ENCODE measurements around the gene ROBO1. TPM values are rescaled to one million over a fixed set of nuclear protein-coding genes. Genes with fewer than 3 reads are reported as not detected.

Gene ROBO1
- total and polyA plus RNA-seq, 2 of the 8 experiments (the other 6 are each of a cell fraction or from before 2014, with no cell fraction given), result 51.4 to 91.0 TPM

- H2AFZ ChIP-seq (ENCODE audit: low read length), result no peak overlapping the region
- no peak overlapping the region for H2BK20ac ChIP-seq (ENCODE audit: low read length)
- H2AK5ac ChIP-seq (ENCODE audit: low read depth, low read length), result no peak overlapping the region
- no peaks in the 10 kb centered on the region for H3K27me3 ChIP-seq (replicated peaks in 1 of 4; ENCODE audit: control insufficient read depth in 3 of 4, extremely low read depth in 1 of 4, insufficient read depth in 3 of 4, low read length in 3 of 4)
- H4K91ac ChIP-seq (replicated peaks; ENCODE audit: insufficient read length, low read length), result no peak overlapping the region
- CTCF ChIA-PET (ENCODE audit: partially characterized antibody), result no interaction called here
- H3K4me2 ChIP-seq (ENCODE audit: insufficient read depth in 1 of 2, low read depth in 2 of 2, low read length in 2 of 2), result no peak overlapping the region
- H3K4me3 ChIP-seq (ENCODE audit: extremely low read depth in 1 of 4, insufficient read depth in 2 of 4, low read depth in 3 of 4, low read length in 4 of 4), result no peak overlapping the region
- no peak overlapping the region for H3K23ac ChIP-seq (ENCODE audit: insufficient read length)
- no peak overlapping the region for H3K4ac ChIP-seq (replicated peaks; ENCODE audit: insufficient read length, low read depth, low read length)
- H2BK15ac ChIP-seq (ENCODE audit: low read length), result no peak overlapping the region
- no peak overlapping the region for H3K18ac ChIP-seq (ENCODE audit: extremely low read depth, low read length)
- DNase-seq (ENCODE audit: low read depth in 1 of 2, low spot score in 2 of 2) (no peak), FAIRE-seq (no peak)
- H4K20me1 ChIP-seq (replicated peaks in 1 of 2; ENCODE audit: control insufficient read depth in 1 of 2, insufficient read depth in 2 of 2, low read length in 2 of 2), result no peaks in the 10 kb centered on the region
- no peak for TF ChIP-seq CTCF (IDR thresholded peaks at IDR 0.05; ENCODE audit: control extremely low read depth in 1 of 3, insufficient read depth in 1 of 3, low read depth in 1 of 3, low read length in 3 of 3)
- no peak for TF ChIP-seq RXRA (IDR thresholded peaks at IDR 0.05; ENCODE audit: insufficient read depth, low read depth, low read length)
- no peak for TF ChIP-seq JUN (IDR thresholded peaks at IDR 0.05; ENCODE audit: low read depth, low read length)
- no peak for TF ChIP-seq SUZ12 (IDR thresholded peaks at IDR 0.05; ENCODE audit: low read length)
- no peak for TF ChIP-seq CTBP2 (IDR thresholded peaks at IDR 0.05; ENCODE audit: borderline replicate concordance, insufficient read depth, insufficient read length, low read length)
- no peak for TF ChIP-seq SP1 (IDR thresholded peaks at IDR 0.05; ENCODE audit: low read depth, low read length)
- TF ChIP-seq SIX5 (IDR thresholded peaks at IDR 0.05; ENCODE audit: low read depth, low read length), result no peak
- TF ChIP-seq BACH1 (IDR thresholded peaks at IDR 0.05; ENCODE audit: low read length), result no peak
- no peak for TF ChIP-seq POLR2A (IDR thresholded peaks at IDR 0.05; ENCODE audit: control extremely low read depth in 1 of 2, low read depth in 2 of 2, low read length in 2 of 2)
- no peak for TF ChIP-seq NRF1 (IDR thresholded peaks at IDR 0.05; ENCODE audit: low read depth, low read length)
- TF ChIP-seq SIN3A (conservative IDR thresholded peaks at IDR 0.05 in 1 of 2, IDR thresholded peaks at IDR 0.05 in 1 of 2; ENCODE audit: low read depth in 1 of 2, low read length in 2 of 2), result no peak
- TF ChIP-seq EGR1 (IDR thresholded peaks at IDR 0.05; ENCODE audit: borderline replicate concordance, low read depth, low read length), result no peak
- H4K5ac ChIP-seq (ENCODE audit: insufficient read length, low read depth, low read length), result no peak overlapping the region
- H3K27ac ChIP-seq (ENCODE audit: low read depth, low read length), result no peak overlapping the region
- no peak overlapping the region for H2BK5ac ChIP-seq (ENCODE audit: low read depth, low read length)
- H3K4me1 ChIP-seq (replicated peaks in 1 of 4; ENCODE audit: control insufficient read depth in 3 of 4, insufficient read depth in 4 of 4, low read length in 3 of 4), result peaks cover 0 to 2% (median 0%) of the 10 kb centered on the region in 4 experiments; a peak in 1 of 7 replicates
- H3K9ac ChIP-seq (replicated peaks in 1 of 4; ENCODE audit: extremely low read depth in 1 of 4, low read depth in 3 of 4, low read length in 3 of 4), result no peak overlapping the region
- no peaks in the 10 kb centered on the region for H3K79me1 ChIP-seq (ENCODE audit: low read depth, low read length)
- H4K8ac ChIP-seq (ENCODE audit: extremely low read depth, insufficient read depth, low read length), result no peak overlapping the region
- no peak overlapping the region for H2BK12ac ChIP-seq (ENCODE audit: low read depth, low read length)
- H3K23me2 ChIP-seq (ENCODE audit: low read depth, low read length), result no peaks in the 10 kb centered on the region
- H3K36me3 ChIP-seq (ENCODE audit: control insufficient read depth in 2 of 4, insufficient read depth in 4 of 4, low read length in 3 of 4), result no peaks in the 10 kb centered on the region
- no peak overlapping the region for H3K56ac ChIP-seq (replicated peaks; ENCODE audit: insufficient read length, low read depth, low read length)
- H3K14ac ChIP-seq (ENCODE audit: insufficient read length), result no peak overlapping the region
- no peaks in the 10 kb centered on the region for H3K79me2 ChIP-seq (ENCODE audit: control insufficient read depth in 1 of 2, insufficient read depth in 2 of 2, low read length in 2 of 2)
- H2BK120ac ChIP-seq (replicated peaks; ENCODE audit: low read depth, low read length), result no peak overlapping the region
- no peaks in the 10 kb centered on the region; a peak in 1 of 4 replicates for H3K9me3 ChIP-seq (ENCODE audit: insufficient read depth in 2 of 2, low read depth in 1 of 2, low read length in 1 of 2)
- POLR2A ChIA-PET (ENCODE audit: partially characterized antibody), result no interaction called here
Measured at GRCh38 chr3:79815478-79815877, 47.7 kb upstream of the ROBO1 start.
